ENCODE measurements around the gene RNF5. TPM values are rescaled to one million over a fixed set of nuclear protein-coding genes. Genes with fewer than 3 reads are reported as not detected.

RNF5 gene
- total and polyA plus RNA-seq, 9 of the 15 experiments (the other 6 are each of a cell fraction or from before 2014, with no cell fraction given), result 62.2 to 245 (median 129) TPM

DNA sequence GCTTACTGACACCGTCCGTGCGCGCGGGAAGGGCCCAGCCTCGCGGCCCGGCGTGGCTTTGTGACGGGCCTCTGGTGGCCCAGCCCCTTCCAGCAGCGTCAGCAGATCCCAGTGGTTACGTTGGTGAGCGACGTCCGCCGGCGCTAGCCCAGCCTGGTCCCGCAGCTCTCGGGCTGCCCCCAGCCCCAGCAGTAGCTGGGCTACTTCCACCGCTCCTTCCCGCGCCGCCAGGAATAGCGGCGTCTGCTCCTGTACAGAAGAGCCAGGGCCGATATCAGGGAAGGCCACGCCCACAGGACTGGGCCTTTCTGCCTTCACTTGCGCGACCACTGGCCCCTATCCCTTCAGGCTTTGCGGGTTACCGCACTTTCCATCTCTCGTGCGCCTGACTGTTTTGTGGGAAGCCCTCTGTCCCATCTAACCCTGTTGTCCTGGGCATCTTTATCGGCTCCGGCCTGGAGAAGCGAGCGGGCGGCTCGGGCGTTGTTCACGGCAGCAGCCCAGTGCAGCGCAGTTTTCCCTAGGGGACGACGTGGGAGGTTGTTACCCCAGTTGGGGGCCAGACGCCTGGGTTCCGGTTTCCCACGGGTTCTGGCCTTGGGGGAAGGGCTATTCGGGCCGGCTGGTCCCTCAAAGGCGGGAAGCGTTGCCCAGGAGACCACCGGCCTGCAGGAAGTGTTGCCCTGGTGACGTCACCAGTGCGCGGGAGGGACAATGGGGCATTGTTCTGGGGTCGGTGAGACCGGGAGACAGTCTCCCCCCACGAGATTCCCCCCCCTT lies 17.9 kb downstream of the RNF5 start (continued):
- TF ChIP-seq, protein P1, sequence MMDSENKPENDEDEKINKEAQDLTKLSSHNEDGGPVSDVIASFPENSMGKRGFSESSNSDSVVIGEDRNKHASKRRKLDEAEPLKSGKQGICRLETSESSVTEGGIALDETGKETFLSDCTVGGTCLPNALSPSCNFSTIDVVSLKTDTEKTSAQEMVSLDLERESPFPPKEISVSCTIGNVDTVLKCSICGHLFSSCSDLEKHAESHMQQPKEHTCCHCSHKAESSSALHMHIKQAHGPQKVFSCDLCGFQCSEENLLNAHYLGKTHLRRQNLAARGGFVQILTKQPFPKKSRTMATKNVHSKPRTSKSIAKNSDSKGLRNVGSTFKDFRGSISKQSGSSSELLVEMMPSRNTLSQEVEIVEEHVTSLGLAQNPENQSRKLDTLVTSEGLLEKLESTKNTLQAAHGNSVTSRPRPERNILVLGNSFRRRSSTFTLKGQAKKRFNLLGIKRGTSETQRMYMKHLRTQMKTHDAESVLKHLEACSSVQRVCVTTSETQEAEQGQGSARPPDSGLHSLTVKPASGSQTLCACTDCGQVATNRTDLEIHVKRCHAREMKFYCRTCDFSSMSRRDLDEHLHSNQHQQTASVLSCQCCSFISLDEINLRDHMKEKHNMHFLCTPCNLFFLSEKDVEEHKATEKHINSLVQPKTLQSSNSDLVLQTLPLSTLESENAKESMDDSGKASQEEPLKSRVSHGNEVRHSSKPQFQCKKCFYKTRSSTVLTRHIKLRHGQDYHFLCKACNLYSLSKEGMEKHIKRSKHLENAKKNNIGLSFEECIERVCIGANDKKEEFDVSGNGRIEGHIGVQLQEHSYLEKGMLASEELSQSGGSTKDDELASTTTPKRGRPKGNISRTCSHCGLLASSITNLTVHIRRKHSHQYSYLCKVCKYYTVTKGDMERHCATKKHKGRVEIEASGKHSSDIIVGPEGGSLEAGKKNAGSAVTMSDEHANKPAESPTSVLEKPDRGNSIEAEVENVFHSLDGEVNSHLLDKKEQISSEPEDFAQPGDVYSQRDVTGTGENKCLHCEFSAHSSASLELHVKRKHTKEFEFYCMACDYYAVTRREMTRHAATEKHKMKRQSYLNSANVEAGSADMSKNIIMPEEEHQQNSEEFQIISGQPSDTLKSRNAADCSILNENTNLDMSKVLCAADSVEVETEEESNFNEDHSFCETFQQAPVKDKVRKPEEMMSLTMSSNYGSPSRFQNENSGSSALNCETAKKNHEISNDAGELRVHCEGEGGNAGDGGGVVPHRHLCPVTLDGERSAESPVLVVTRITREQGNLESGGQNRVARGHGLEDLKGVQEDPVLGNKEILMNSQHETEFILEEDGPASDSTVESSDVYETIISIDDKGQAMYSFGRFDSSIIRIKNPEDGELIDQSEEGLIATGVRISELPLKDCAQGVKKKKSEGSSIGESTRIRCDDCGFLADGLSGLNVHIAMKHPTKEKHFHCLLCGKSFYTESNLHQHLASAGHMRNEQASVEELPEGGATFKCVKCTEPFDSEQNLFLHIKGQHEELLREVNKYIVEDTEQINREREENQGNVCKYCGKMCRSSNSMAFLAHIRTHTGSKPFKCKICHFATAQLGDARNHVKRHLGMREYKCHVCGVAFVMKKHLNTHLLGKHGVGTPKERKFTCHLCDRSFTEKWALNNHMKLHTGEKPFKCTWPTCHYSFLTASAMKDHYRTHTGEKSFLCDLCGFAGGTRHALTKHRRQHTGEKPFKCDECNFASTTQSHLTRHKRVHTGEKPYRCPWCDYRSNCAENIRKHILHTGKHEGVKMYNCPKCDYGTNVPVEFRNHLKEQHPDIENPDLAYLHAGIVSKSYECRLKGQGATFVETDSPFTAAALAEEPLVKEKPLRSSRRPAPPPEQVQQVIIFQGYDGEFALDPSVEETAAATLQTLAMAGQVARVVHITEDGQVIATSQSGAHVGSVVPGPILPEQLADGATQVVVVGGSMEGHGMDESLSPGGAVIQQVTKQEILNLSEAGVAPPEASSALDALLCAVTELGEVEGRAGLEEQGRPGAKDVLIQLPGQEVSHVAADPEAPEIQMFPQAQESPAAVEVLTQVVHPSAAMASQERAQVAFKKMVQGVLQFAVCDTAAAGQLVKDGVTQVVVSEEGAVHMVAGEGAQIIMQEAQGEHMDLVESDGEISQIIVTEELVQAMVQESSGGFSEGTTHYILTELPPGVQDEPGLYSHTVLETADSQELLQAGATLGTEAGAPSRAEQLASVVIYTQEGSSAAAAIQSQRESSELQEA (IDR thresholded peaks at IDR 0.05; ENCODE audit: low read depth), result no peak
- TF ChIP-seq JUN (IDR thresholded peaks at IDR 0.05; ENCODE audit: borderline replicate concordance, low read depth, low read length), result peak; percentile 86
- TF ChIP-seq JUN (CRISPR knock-in tag; IDR thresholded peaks at IDR 0.05; ENCODE audit: borderline replicate concordance), result peak; percentile 89
- TF ChIP-seq TBL1XR1 (IDR thresholded peaks at IDR 0.05; ENCODE audit: low read length in 2 of 2), result peak; percentile 31 to 66; a peak in 2 of 4 replicates
- TF ChIP-seq L3MBTL2 (IDR thresholded peaks at IDR 0.05), result peak; percentile 85
- peak; percentile 39; the same call in 1 of the 2 replicates for TF ChIP-seq ZNF76 (CRISPR knock-in tag; IDR thresholded peaks at IDR 0.05; ENCODE audit: borderline replicate concordance)
- no peak for TF ChIP-seq BRF1 (IDR thresholded peaks at IDR 0.05; ENCODE audit: borderline replicate concordance, extremely low read depth, insufficient read length)
- TF ChIP-seq, protein P2, sequence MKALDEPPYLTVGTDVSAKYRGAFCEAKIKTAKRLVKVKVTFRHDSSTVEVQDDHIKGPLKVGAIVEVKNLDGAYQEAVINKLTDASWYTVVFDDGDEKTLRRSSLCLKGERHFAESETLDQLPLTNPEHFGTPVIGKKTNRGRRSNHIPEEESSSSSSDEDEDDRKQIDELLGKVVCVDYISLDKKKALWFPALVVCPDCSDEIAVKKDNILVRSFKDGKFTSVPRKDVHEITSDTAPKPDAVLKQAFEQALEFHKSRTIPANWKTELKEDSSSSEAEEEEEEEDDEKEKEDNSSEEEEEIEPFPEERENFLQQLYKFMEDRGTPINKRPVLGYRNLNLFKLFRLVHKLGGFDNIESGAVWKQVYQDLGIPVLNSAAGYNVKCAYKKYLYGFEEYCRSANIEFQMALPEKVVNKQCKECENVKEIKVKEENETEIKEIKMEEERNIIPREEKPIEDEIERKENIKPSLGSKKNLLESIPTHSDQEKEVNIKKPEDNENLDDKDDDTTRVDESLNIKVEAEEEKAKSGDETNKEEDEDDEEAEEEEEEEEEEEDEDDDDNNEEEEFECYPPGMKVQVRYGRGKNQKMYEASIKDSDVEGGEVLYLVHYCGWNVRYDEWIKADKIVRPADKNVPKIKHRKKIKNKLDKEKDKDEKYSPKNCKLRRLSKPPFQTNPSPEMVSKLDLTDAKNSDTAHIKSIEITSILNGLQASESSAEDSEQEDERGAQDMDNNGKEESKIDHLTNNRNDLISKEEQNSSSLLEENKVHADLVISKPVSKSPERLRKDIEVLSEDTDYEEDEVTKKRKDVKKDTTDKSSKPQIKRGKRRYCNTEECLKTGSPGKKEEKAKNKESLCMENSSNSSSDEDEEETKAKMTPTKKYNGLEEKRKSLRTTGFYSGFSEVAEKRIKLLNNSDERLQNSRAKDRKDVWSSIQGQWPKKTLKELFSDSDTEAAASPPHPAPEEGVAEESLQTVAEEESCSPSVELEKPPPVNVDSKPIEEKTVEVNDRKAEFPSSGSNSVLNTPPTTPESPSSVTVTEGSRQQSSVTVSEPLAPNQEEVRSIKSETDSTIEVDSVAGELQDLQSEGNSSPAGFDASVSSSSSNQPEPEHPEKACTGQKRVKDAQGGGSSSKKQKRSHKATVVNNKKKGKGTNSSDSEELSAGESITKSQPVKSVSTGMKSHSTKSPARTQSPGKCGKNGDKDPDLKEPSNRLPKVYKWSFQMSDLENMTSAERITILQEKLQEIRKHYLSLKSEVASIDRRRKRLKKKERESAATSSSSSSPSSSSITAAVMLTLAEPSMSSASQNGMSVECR (CRISPR knock-in tag; IDR thresholded peaks at IDR 0.05), result peak; percentile 85
- no peak for TF ChIP-seq ZNF561 (CRISPR knock-in tag; conservative IDR thresholded peaks at IDR 0.05)
- no peak for TF ChIP-seq NFXL1 (CRISPR knock-in tag; IDR thresholded peaks at IDR 0.05)
- TF ChIP-seq HEY1 (CRISPR knock-in tag; IDR thresholded peaks at IDR 0.05; ENCODE audit: borderline replicate concordance), result 0 out of 2 replicates have a peak, but pooled peaks have one; percentile 19
- TF ChIP-seq, protein P3, sequence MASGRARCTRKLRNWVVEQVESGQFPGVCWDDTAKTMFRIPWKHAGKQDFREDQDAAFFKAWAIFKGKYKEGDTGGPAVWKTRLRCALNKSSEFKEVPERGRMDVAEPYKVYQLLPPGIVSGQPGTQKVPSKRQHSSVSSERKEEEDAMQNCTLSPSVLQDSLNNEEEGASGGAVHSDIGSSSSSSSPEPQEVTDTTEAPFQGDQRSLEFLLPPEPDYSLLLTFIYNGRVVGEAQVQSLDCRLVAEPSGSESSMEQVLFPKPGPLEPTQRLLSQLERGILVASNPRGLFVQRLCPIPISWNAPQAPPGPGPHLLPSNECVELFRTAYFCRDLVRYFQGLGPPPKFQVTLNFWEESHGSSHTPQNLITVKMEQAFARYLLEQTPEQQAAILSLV (tag; IDR thresholded peaks at IDR 0.05), result no peak
- no peak for TF ChIP-seq MEF2D (tag; conservative IDR thresholded peaks at IDR 0.05; ENCODE audit: low read depth)

All from K562 (cell line).